HepG2 (cell line): ENCODE measurements around the gene ATE1. TPM values are rescaled to one million over a fixed set of nuclear protein-coding genes. Genes with fewer than 3 reads are reported as not detected.

ENCODE experiments used
- AKAP8 ChIP-seq: sonication (generic); formaldehyde crosslinking; IDR thresholded peaks from 2 replicates; pipeline ENCODE4 v1.5.1; 2020; ENCODE audit warnings: mild to moderate bottlenecking, missing genetic modification reagents
- ARID5B ChIP-seq: IDR thresholded peaks from 2 replicates; pipeline ENCODE4 v1.4.0; 2020; ENCODE audit warnings: mild to moderate bottlenecking, missing genetic modification reagents
- DNMT3B ChIP-seq: conservative IDR thresholded peaks from 2 replicates; pipeline ENCODE4 v1.6.1; 2016; ENCODE audit warnings: missing biosample characterization, control low read depth
- EZH2 ChIP-seq: conservative IDR thresholded peaks from 2 replicates; pipeline ENCODE4 v1.6.1; 2012; ENCODE audit warnings: mild to moderate bottlenecking, low read depth, low read length, moderate library complexity
- HIVEP1 ChIP-seq: sonication (generic); formaldehyde crosslinking; IDR thresholded peaks from 2 replicates; pipeline ENCODE4 v1.4.0; 2020; ENCODE audit warnings: mild to moderate bottlenecking, missing genetic modification reagents
- KDM2A ChIP-seq: sonication (generic); formaldehyde crosslinking; IDR thresholded peaks from 2 replicates; pipeline ENCODE4 v1.4.0; 2020; ENCODE audit warnings: low read depth, missing genetic modification reagents, borderline replicate concordance
- MBD4 ChIP-seq: IDR thresholded peaks from 2 replicates; pipeline ENCODE4 v1.6.1; 2012; ENCODE audit warnings: low read length, inconsistent platforms, borderline replicate concordance
- NR1H2 ChIP-seq: sonication (generic); formaldehyde crosslinking; IDR thresholded peaks from 2 replicates; pipeline ENCODE4 v1.8.1; 2022; ENCODE audit warnings: low read depth, missing genetic modification reagents, borderline replicate concordance
- RFX3 ChIP-seq: IDR thresholded peaks from 2 replicates; pipeline ENCODE4 v1.6.1; 2016; ENCODE audit warnings: missing biosample characterization, missing genetic modification reagents
- RFXAP ChIP-seq: sonication (generic); formaldehyde crosslinking; IDR thresholded peaks from 2 replicates; pipeline ENCODE4 v1.4.0; 2020; ENCODE audit warnings: missing genetic modification reagents, borderline replicate concordance
- SALL1 ChIP-seq: sonication (generic); formaldehyde crosslinking; IDR thresholded peaks from 2 replicates; pipeline ENCODE4 v1.8.0; 2022; ENCODE audit warnings: mild to moderate bottlenecking, missing genetic modification reagents
- SATB2 ChIP-seq: sonication (generic); formaldehyde crosslinking; IDR thresholded peaks from 2 replicates; pipeline ENCODE4 v1.5.0; 2020; ENCODE audit warnings: missing genetic modification reagents
- SMAD3 ChIP-seq: sonication (generic); formaldehyde crosslinking; IDR thresholded peaks from 2 replicates; pipeline ENCODE4 v1.4.0; 2020; ENCODE audit warnings: missing genetic modification reagents
- UBTF ChIP-seq: sonication (generic); formaldehyde crosslinking; IDR thresholded peaks from 2 replicates; pipeline ENCODE4 v1.4.0; 2020; ENCODE audit warnings: mild to moderate bottlenecking, missing genetic modification reagents
- ZNF142 ChIP-seq: sonication (generic); formaldehyde crosslinking; IDR thresholded peaks from 2 replicates; pipeline ENCODE4 v1.4.0; 2020; ENCODE audit warnings: missing genetic modification reagents
- ZNF232 ChIP-seq: sonication (generic); formaldehyde crosslinking; IDR thresholded peaks from 2 replicates; pipeline ENCODE4 v1.4.0; 2020; ENCODE audit warnings: missing genetic modification reagents, borderline replicate concordance
- ZNF441 ChIP-seq: sonication (generic); formaldehyde crosslinking; IDR thresholded peaks from 2 replicates; pipeline ENCODE4 v1.7.0; 2021; ENCODE audit warnings: missing genetic modification reagents, borderline replicate concordance
- ZNF577 ChIP-seq: sonication (generic); formaldehyde crosslinking; IDR thresholded peaks from 2 replicates; pipeline ENCODE4 v1.4.0; 2020; ENCODE audit warnings: mild to moderate bottlenecking, low read depth, missing genetic modification reagents, borderline replicate concordance
- polyA plus RNA-seq, 8 experiments: library from polyadenylated mRNA; depleted of rRNA in 3 of 8; stranded (reverse) in 7 of 8; unstranded in 1 of 8; fragments of >200 nt; fragmentation: Illumina TruSeq in 4 of 8; extraction: Trizol in 4 of 8; gene quantifications; 2 replicates each; pipeline versions ENCODE4 v1.2.1 to v1.2.3, GENCODE V29; 2011 to 2016; ENCODE audit warnings: low read depth in 4 of 8, missing spikeins in 1 of 8, mixed read lengths in 1 of 8; ENCODE audit not compliant: insufficient read depth in 1 of 8
- total RNA-seq, 5 experiments: library from RNA; depleted of rRNA; stranded (reverse); fragments of >200 nt; fragmentation: Illumina TruSeq; extraction: Trizol; gene quantifications; 2 replicates each; pipeline ENCODE4 v1.2.3, GENCODE V29; 2016; ENCODE audit warnings: low read depth in 1 of 5

The ATE1 gene
- total and polyA plus RNA-seq, 2 of the 13 experiments (the other 11 are each of a cell fraction or from before 2014, with no cell fraction given): 17.5 to 42.2 TPM

GRCh38 chr10:121974535-121975294 lies 46.9 kb upstream of the ATE1 start, which contains the start of gene NSMCE4A (continued):
- no peak; the same call in 1 of the 2 replicates for TF ChIP-seq ZNF142
- TF ChIP-seq UBTF (CRISPR knock-in tag): peak; percentile 75; the same call in 1 of the 2 replicates
- peak; percentile 45; the same call in 1 of the 2 replicates for TF ChIP-seq ARID5B (CRISPR knock-in tag)
- TF ChIP-seq SATB2 (CRISPR knock-in tag): no peak; the same call in 1 of the 2 replicates
- 0 out of 2 replicates have a peak, but pooled peaks have one; percentile 61 for TF ChIP-seq ZNF232 (CRISPR knock-in tag)
- peak; percentile 51 for TF ChIP-seq SALL1 (CRISPR knock-in tag)
- no peak for TF ChIP-seq MBD4
- 0 out of 2 replicates have a peak, but pooled peaks have one; percentile 71 for TF ChIP-seq HIVEP1 (CRISPR knock-in tag)
- TF ChIP-seq ZNF577 (CRISPR knock-in tag): no peak
- TF ChIP-seq SMAD3 (CRISPR knock-in tag): no peak
- no peak for TF ChIP-seq NR1H2 (CRISPR knock-in tag)
- peak; percentile 40 for TF ChIP-seq ZNF441 (CRISPR knock-in tag)
- peak; percentile 72 for TF ChIP-seq KDM2A (CRISPR knock-in tag)
- TF ChIP-seq DNMT3B (CRISPR knock-in tag): no peak
- peak; percentile 78; the same call in 1 of the 2 replicates for TF ChIP-seq RFXAP (CRISPR knock-in tag)
- no peak for TF ChIP-seq EZH2
- no peak for TF ChIP-seq RFX3 (CRISPR knock-in tag)
- no peak for TF ChIP-seq AKAP8
